Endothelial cell of umbilical vein (primary cell): ENCODE results near the gene COX5A. TPM values are rescaled to one million over a fixed set of nuclear protein-coding genes. Genes with fewer than 3 reads are reported as not detected.

Experiments used
- BruUV-seq: library from RNA; stranded (reverse); fragments of 400-500 nt; replicated peaks from 2 replicates; lab custom pipeline; 2021; lab: Mats Ljungman, UMichigan
- CTCF ChIA-PET: fragments of 300-600, 350-600 bp; sonication (Branson Sonifier 250); formaldehyde crosslinking; loops from one replicate; lab custom pipeline; 2021; ENCODE audit warnings: antibody characterized with exemption, inconsistent platforms; lab: Charles Lee
- POLR2A ChIA-PET: fragments of 300-600, 350-600 bp; sonication (Branson Sonifier 250); formaldehyde crosslinking; loops from one replicate; lab custom pipeline; 2021; ENCODE audit warnings: antibody characterized with exemption, inconsistent platforms; lab: Charles Lee
- DNase-seq: peaks from one replicate; pipeline ENCODE4 v3.0.0-alpha.2; 2011; ENCODE audit warnings: low read depth, low spot score
- FAIRE-seq: peaks from 2 replicates; lab custom pipeline; 2011; peaks lifted over from hg19 to GRCh38; lab: Jason Lieb, UNC
- H2AFZ ChIP-seq: 2 replicates; pipeline ENCODE4 v1.6.0; 2012; ENCODE audit warnings: low read depth, low read length, control low read depth, inconsistent platforms
- H3K27ac ChIP-seq: 2 replicates; pipeline ENCODE4 v1.5.1; 2011; ENCODE audit warnings: low read depth, mild to moderate bottlenecking, control low read depth, low read length, moderate library complexity; ENCODE audit not compliant: insufficient read depth
- H3K27me3 ChIP-seq, 2 experiments: 2 replicates each; pipeline versions ENCODE4 v1.6.0 to v1.6.1; 2011; ENCODE audit warnings: low read length in 2 of 2, mixed read lengths in 1 of 2; ENCODE audit not compliant: control insufficient read depth in 2 of 2, insufficient read depth in 2 of 2
- H3K36me3 ChIP-seq, 2 experiments: 2 replicates in 1 of 2; 3 replicates in 1 of 2; pipeline ENCODE4 v1.5.1; 2011; ENCODE audit warnings: low read length in 2 of 2, mild to moderate bottlenecking in 1 of 2, moderate library complexity in 1 of 2; ENCODE audit not compliant: control insufficient read depth in 2 of 2, insufficient read depth in 2 of 2; ENCODE audit errors: extremely low read depth in 1 of 2
- H3K4me1 ChIP-seq: 3 replicates; pipeline ENCODE4 v1.5.1; 2011; ENCODE audit warnings: mild to moderate bottlenecking, low read length; ENCODE audit not compliant: control insufficient read depth, insufficient read depth; ENCODE audit errors: extremely low read depth
- H3K4me2 ChIP-seq: 2 replicates; pipeline ENCODE4 v1.6.1; 2011; ENCODE audit warnings: low read length, control low read depth, mixed read lengths; ENCODE audit not compliant: insufficient read depth
- H3K4me3 ChIP-seq, 3 experiments: fragments of 200-600 bp in 1 of 3; sonication (generic), shearing (Covaris generic) in 1 of 3; replicated peaks in 1 of 3; 2 replicates each; pipeline ENCODE4 v1.5.1; 2011 to 2016; ENCODE audit warnings: control low read depth in 3 of 3, low read length in 3 of 3, mild to moderate bottlenecking in 2 of 3, inconsistent platforms in 1 of 3, low read depth in 1 of 3, moderate library complexity in 1 of 3; ENCODE audit not compliant: insufficient read depth in 1 of 3
- H3K79me2 ChIP-seq: 2 replicates; pipeline ENCODE4 v1.6.0; 2012; ENCODE audit warnings: low read length, inconsistent platforms; ENCODE audit not compliant: control insufficient read depth, insufficient read depth
- H3K9ac ChIP-seq: replicated peaks from 2 replicates; pipeline ENCODE3; 2011; ENCODE audit warnings: low read length, control low read depth; ENCODE audit not compliant: insufficient read depth; ENCODE audit errors: extremely low read depth
- H3K9me1 ChIP-seq: replicated peaks from 3 replicates; pipeline ENCODE4 v1.6.0; 2011; ENCODE audit warnings: mild to moderate bottlenecking, low read length; ENCODE audit not compliant: control insufficient read depth, insufficient read depth; ENCODE audit errors: extremely low read depth
- H3K9me3 ChIP-seq: replicated peaks from 2 replicates; pipeline ENCODE4 v1.5.1; 2012; ENCODE audit warnings: low read length, inconsistent platforms; ENCODE audit not compliant: control insufficient read depth, insufficient read depth
- H4K20me1 ChIP-seq: replicated peaks from 2 replicates; pipeline ENCODE3; 2011; ENCODE audit warnings: mild to moderate bottlenecking, low read length; ENCODE audit not compliant: control insufficient read depth, insufficient read depth; ENCODE audit errors: extremely low read depth
- EZH2 ChIP-seq: IDR thresholded peaks from 2 replicates; pipeline ENCODE4 v1.6.1; 2012; ENCODE audit warnings: borderline replicate concordance, low read depth, mild to moderate bottlenecking, moderate library complexity, low read length, inconsistent platforms; ENCODE audit not compliant: severe bottlenecking
- FOS ChIP-seq: IDR thresholded peaks from 2 replicates; pipeline ENCODE4 v1.6.1; 2011; ENCODE audit warnings: mild to moderate bottlenecking, low read length, moderate library complexity, borderline replicate concordance; ENCODE audit not compliant: insufficient read depth
- GATA2 ChIP-seq: IDR thresholded peaks from 2 replicates; pipeline ENCODE4 v1.7.0; 2011; ENCODE audit warnings: low read depth, mild to moderate bottlenecking, moderate library complexity, mixed read lengths, low read length; ENCODE audit not compliant: insufficient read length, insufficient read depth
- JUN ChIP-seq: IDR thresholded peaks from 2 replicates; pipeline ENCODE4 v1.6.1; 2011; ENCODE audit warnings: borderline replicate concordance, low read depth; ENCODE audit not compliant: insufficient read length, insufficient read depth
- MYC ChIP-seq: IDR thresholded peaks from one replicate; pipeline ENCODE4 v1.6.1; 2011; ENCODE audit warnings: mild to moderate bottlenecking, low read depth, low read length
- POLR2A ChIP-seq: IDR thresholded peaks from 2 replicates; pipeline ENCODE4 v1.6.1; 2012; ENCODE audit warnings: low read depth, mild to moderate bottlenecking, control low read depth, low read length
- POLR2AphosphoS5 ChIP-seq: IDR thresholded peaks from 2 replicates; pipeline ENCODE4 v1.6.1; 2012; ENCODE audit warnings: low read depth, mild to moderate bottlenecking, control low read depth, low read length, moderate library complexity; ENCODE audit not compliant: insufficient read depth
- dilution Hi-C: fragments of 300-500 bp; cut with MboI; formaldehyde crosslinking; loops from one replicate; pipeline ENCODE4 v1.15.0; 2019; ENCODE audit warnings: low sequenced_read_pairs; ENCODE audit not compliant: extremely low pct_ligation_motif_present
- intact Hi-C: fragments of 100-400 bp; cut with micrococcal nuclease; formaldehyde crosslinking; loops from one replicate; pipeline ENCODE4 v1.10.0; 2022
- polyA plus RNA-seq, 4 experiments: library from polyadenylated mRNA; depleted of rRNA in 3 of 4; stranded (reverse) in 3 of 4; unstranded in 1 of 4; fragments of >200 nt; gene quantifications; 2 replicates each; pipeline versions ENCODE4 v1.2.1 to v1.2.3, GENCODE V29; 2011 to 2012; ENCODE audit warnings: missing spikeins in 1 of 4
- small RNA-seq: library from RNA; depleted of rRNA; stranded (forward); fragments of <200 nt; gene quantifications from one replicate; pipeline ENCODE3, GENCODE V24; 2012; ENCODE audit warnings: low replicate concordance, low read depth; ENCODE audit not compliant: insufficient read depth, insufficient read length
- total RNA-seq: library from RNA; stranded (reverse); gene quantifications from 2 replicates; pipeline ENCODE4 v1.2.3, GENCODE V29; 2021
- TF ChIP-seq, protein P1 (sequence below): IDR thresholded peaks from 2 replicates; pipeline ENCODE4 v1.6.1; 2011; ENCODE audit not compliant: insufficient read depth, insufficient read length
- TF ChIP-seq, protein P2 (sequence below), 2 donors: IDR thresholded peaks; 1 replicate in 1 of 2; 2 replicates in 1 of 2; pipeline ENCODE4 v1.5.1; 2011; ENCODE audit warnings: low read length in 2 of 2, mild to moderate bottlenecking in 2 of 2, moderate library complexity in 2 of 2, control low read depth in 1 of 2, inconsistent platforms in 1 of 2, low read depth in 1 of 2; ENCODE audit not compliant: insufficient read depth in 1 of 2; ENCODE audit errors: extremely low read depth in 1 of 2

Gene COX5A
- total and polyA plus RNA-seq, 2 donors (not counting 3 experiments of a cell fraction or from before 2014, with no cell fraction given): 134 to 220 TPM

DNA sequence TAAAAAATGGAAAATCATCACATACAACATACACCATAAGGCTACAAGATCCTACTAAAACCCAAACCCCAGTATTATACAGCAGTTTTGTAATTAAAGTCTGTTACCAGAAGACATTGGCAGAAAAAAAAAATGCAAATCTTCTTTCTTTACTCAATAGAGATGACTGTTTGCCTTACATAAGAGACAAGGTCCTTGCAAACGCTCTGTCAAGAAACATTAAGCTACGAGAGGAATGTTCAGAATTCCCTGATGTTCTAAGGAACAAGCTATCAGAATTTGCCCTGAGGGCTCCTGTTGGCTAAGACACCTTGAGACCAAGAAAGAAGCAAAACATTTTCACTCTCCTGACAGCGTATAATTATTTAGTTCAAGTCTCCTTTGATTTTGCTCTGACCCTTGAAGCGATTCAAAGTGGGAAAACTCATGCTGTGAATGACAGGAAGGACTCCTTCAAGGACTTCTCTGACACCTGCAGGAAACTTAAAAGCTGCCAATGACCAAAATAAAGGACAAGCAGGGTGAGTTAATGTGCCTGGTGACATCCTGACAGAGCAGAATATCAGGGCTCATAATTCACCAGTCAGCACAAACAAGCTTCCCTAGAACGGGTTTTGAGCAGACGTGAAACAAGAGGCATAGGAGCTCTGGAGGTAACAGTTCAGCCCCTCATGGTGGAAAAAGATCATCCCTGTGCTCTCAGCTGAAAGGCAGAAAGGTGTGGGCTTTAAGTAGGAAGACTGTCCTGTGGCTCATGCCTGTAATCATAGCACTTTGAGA is 67.2 kb downstream of the COX5A start:
- no peaks in the 10 kb centered on the region for H4K20me1 ChIP-seq
- peaks cover 45% of the 10 kb centered on the region for H3K4me1 ChIP-seq
- H3K4me3 ChIP-seq: no peak overlapping the region
- dilution Hi-C loops: no loop called here
- ChIA-PET POLR2A (interaction anchor here (0.7 kb wide), 1 partner anchor 29 kb away, joined by 3 read pairs; no protein-coding TSS in a partner anchor), CTCF (interaction anchor here (0.8 to 6.4 kb wide), 10 partner anchors 8 to 99 kb away, joined by 3 to 54 read pairs (median 4); partner anchors contain the start of gene ULK3)
- FAIRE-seq: no peak
- no peaks in the 10 kb centered on the region for H3K36me3 ChIP-seq
- H3K27ac ChIP-seq: no peak overlapping the region
- H3K9me1 ChIP-seq: no peaks in the 10 kb centered on the region
- intact Hi-C loops: no loop called here
- TF ChIP-seq POLR2A: no peak
- TF ChIP-seq MYC: no peak
- no peak for TF ChIP-seq POLR2AphosphoS5
- TF ChIP-seq EZH2: no peak
- no peak for TF ChIP-seq GATA2
- TF ChIP-seq, protein P1, sequence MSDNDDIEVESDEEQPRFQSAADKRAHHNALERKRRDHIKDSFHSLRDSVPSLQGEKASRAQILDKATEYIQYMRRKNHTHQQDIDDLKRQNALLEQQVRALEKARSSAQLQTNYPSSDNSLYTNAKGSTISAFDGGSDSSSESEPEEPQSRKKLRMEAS: no peak
- no peak for TF ChIP-seq FOS
- no peak for TF ChIP-seq JUN
- TF ChIP-seq, protein P2, sequence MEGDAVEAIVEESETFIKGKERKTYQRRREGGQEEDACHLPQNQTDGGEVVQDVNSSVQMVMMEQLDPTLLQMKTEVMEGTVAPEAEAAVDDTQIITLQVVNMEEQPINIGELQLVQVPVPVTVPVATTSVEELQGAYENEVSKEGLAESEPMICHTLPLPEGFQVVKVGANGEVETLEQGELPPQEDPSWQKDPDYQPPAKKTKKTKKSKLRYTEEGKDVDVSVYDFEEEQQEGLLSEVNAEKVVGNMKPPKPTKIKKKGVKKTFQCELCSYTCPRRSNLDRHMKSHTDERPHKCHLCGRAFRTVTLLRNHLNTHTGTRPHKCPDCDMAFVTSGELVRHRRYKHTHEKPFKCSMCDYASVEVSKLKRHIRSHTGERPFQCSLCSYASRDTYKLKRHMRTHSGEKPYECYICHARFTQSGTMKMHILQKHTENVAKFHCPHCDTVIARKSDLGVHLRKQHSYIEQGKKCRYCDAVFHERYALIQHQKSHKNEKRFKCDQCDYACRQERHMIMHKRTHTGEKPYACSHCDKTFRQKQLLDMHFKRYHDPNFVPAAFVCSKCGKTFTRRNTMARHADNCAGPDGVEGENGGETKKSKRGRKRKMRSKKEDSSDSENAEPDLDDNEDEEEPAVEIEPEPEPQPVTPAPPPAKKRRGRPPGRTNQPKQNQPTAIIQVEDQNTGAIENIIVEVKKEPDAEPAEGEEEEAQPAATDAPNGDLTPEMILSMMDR (IDR thresholded peaks at IDR 0.05; ENCODE audit: extremely low read depth in 1 of 2, insufficient read depth in 1 of 2, low read depth in 1 of 2, low read length in 2 of 2): no peak
- H2AFZ ChIP-seq: no peak overlapping the region
- peak; percentile 6 for DNase-seq
- H3K9me3 ChIP-seq: no peaks in the 10 kb centered on the region
- H3K79me2 ChIP-seq: peaks cover 54% of the 10 kb centered on the region
- BruUV-seq: no TSS peak
- H3K9ac ChIP-seq: no peak overlapping the region
- H3K27me3 ChIP-seq: peaks cover 0 to 3% of the 10 kb centered on the region in 2 experiments
- peak overlapping the region; percentile 13 for H3K4me2 ChIP-seq

Small RNAs within 50 kb of the gene (small RNA-seq; reads per million reads assigned to genes)
- not detected for gene RF00019

Other genes starting within 250 kb of the COX5A start
- 52.7 and 56.5 TPM in 2 replicates for gene EDC3, start 242.0 kb downstream of the COX5A start, total RNA-seq
- gene EDC3, start 242.0 kb downstream of the COX5A start, polyA plus RNA-seq: 55.9 and 61.1 TPM in 2 replicates
- gene CYP1A1, start 212.5 kb downstream of the COX5A start, total RNA-seq: 5.8 and 7.6 TPM in 2 replicates
- 12.8 and 13.1 TPM in 2 replicates for gene CYP1A1, start 212.5 kb downstream of the COX5A start, polyA plus RNA-seq
- not detected in 2 replicates for gene CYP1A2, start 189.2 kb downstream of the COX5A start, total RNA-seq
- not detected in 2 replicates for gene CYP1A2, start 189.2 kb downstream of the COX5A start, polyA plus RNA-seq
- 89.1 and 104 TPM in 2 replicates for gene CSK, start 156.0 kb downstream of the COX5A start, total RNA-seq
- 41.2 and 42.1 TPM in 2 replicates for gene CSK, start 156.0 kb downstream of the COX5A start, polyA plus RNA-seq
- gene LMAN1L, start 125.2 kb downstream of the COX5A start, total RNA-seq: not detected in 2 replicates
- gene LMAN1L, start 125.2 kb downstream of the COX5A start, polyA plus RNA-seq: not detected in 2 replicates
- gene CPLX3, start 111.4 kb downstream of the COX5A start, total RNA-seq: 0.16 TPM in 1 of 2 replicates, not detected in the other
- not detected in 2 replicates for gene CPLX3, start 111.4 kb downstream of the COX5A start, polyA plus RNA-seq
- 29.0 and 36.0 TPM in 2 replicates for gene ULK3, start 94.9 kb downstream of the COX5A start, total RNA-seq
- 48.6 and 60.3 TPM in 2 replicates for gene ULK3, start 94.9 kb downstream of the COX5A start, polyA plus RNA-seq
- gene SCAMP2, start 64.7 kb downstream of the COX5A start, total RNA-seq: 61.1 and 67.3 TPM in 2 replicates
- 250 and 256 TPM in 2 replicates for gene SCAMP2, start 64.7 kb downstream of the COX5A start, polyA plus RNA-seq
- 27.7 and 36.3 TPM in 2 replicates for gene MPI, start 48.0 kb downstream of the COX5A start, total RNA-seq
- gene MPI, start 48.0 kb downstream of the COX5A start, polyA plus RNA-seq: 62.6 and 69.3 TPM in 2 replicates
- 57.0 and 73.0 TPM in 2 replicates for gene FAM219B, start 31.2 kb downstream of the COX5A start, total RNA-seq
- 55.1 and 57.7 TPM in 2 replicates for gene FAM219B, start 31.2 kb downstream of the COX5A start, polyA plus RNA-seq
- 13.7 and 13.8 TPM in 2 replicates for gene RPP25, start 18.7 kb upstream of the COX5A start, total RNA-seq
- gene RPP25, start 18.7 kb upstream of the COX5A start, polyA plus RNA-seq: 10.1 and 13.1 TPM in 2 replicates
- gene SCAMP5, start 57.5 kb upstream of the COX5A start, total RNA-seq: 1.9 and 4.4 TPM in 2 replicates
- gene SCAMP5, start 57.5 kb upstream of the COX5A start, polyA plus RNA-seq: 5.9 and 6.2 TPM in 2 replicates
- 14.5 and 16.8 TPM in 2 replicates for gene PPCDC, start 85.5 kb upstream of the COX5A start, total RNA-seq
- 21.4 and 23.0 TPM in 2 replicates for gene PPCDC, start 85.5 kb upstream of the COX5A start, polyA plus RNA-seq